Right lobe of liver (tissue), 4 donors: Measurements from ENCODE around the gene TSPAN31.

Source experiments
- POLR2A ChIP-seq: fragments of 450-650 bp; IDR thresholded peaks from one replicate; pipeline ENCODE4 v1.6.1; 2017; ENCODE audit warnings: antibody characterized with exemption, mild to moderate bottlenecking
- TF ChIP-seq, protein P1 (sequence below), 4 donors: fragments of 200-600 bp in 3 of 4; fragments of 450-650 bp in 1 of 4; IDR thresholded peaks; one replicate each; pipeline versions ENCODE4 v1.5.1 to v1.8.0; 2016 to 2022; ENCODE audit warnings: antibody characterized with exemption in 4 of 4, mild to moderate bottlenecking in 2 of 4
- donor health status: DM: no; HTN: no; CAD: no.
- donor health status: DM: no; HTN: no; CAD: no.
- donor health status: DM: no; HTN: yes; CAD: no.

DNA sequence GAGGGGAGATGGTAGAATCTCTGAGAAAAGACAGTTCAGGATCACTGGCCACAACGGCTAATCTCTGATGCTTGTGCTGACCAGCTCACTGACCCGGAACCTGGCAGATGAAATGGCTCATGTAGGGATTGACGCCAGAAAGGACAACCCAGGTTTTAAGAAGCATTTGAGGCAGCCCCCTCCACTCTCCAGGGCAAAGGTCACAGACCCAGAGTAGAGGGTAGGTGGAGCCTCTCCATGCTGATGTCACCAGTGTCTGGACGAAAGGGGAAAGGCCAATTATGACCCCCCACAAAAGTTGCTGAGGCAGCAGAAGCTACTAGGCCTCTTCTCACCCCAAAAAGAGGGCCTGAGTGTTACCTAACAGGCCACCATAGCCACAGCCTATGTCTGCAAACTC, 25.9 kb downstream of the TSPAN31 start:
- TF ChIP-seq, protein P1, sequence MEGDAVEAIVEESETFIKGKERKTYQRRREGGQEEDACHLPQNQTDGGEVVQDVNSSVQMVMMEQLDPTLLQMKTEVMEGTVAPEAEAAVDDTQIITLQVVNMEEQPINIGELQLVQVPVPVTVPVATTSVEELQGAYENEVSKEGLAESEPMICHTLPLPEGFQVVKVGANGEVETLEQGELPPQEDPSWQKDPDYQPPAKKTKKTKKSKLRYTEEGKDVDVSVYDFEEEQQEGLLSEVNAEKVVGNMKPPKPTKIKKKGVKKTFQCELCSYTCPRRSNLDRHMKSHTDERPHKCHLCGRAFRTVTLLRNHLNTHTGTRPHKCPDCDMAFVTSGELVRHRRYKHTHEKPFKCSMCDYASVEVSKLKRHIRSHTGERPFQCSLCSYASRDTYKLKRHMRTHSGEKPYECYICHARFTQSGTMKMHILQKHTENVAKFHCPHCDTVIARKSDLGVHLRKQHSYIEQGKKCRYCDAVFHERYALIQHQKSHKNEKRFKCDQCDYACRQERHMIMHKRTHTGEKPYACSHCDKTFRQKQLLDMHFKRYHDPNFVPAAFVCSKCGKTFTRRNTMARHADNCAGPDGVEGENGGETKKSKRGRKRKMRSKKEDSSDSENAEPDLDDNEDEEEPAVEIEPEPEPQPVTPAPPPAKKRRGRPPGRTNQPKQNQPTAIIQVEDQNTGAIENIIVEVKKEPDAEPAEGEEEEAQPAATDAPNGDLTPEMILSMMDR (IDR thresholded peaks at IDR 0.05): no peak
- no peak for TF ChIP-seq POLR2A
